ENCODE measurements around the gene SERPINB6.
"Not testable (repeated sequence)": the region's sequence is repeated elsewhere in the genome, so short reads cannot be mapped to it uniquely, and the experiment has no call there.

The SERPINB6 gene

DNA sequence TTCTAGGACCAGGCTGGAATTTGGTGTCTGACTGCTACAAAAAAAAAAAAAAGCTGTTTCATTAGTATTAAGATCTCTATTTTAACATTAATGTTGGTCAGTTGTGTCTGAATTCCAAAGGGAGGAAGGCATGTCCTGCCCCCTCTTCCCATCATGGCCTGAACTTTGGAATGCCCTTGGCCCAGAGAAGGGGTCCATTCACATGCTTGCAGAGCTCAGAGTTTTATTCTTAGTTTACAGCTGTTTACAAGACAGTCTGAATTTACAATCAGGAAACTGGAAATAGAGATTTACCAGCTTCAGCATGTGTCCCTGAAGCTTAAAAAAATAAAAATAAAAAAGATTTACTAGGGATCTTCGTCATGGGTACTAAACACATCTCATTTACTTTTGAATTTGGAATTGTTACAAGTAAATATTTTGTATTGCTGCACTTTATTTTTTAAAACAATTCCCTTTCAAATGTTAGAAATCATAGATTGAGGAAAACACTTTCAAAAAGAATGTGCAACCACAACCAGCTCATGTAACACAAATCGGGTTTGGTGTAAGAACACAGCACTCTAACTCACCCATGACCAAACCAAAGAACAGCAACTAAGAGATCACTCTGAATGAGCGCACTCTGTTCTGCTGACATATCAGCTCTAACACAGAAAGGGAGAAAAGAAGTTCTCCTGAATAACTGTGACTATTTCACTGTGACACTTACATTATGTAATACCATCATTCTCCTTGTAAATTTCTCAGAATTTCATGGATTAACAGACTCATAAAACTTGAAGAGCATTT, 6.6 kb upstream of the SERPINB6 start:
- DNase-seq (ENCODE audit: low spot score), result no peak

DNA sequence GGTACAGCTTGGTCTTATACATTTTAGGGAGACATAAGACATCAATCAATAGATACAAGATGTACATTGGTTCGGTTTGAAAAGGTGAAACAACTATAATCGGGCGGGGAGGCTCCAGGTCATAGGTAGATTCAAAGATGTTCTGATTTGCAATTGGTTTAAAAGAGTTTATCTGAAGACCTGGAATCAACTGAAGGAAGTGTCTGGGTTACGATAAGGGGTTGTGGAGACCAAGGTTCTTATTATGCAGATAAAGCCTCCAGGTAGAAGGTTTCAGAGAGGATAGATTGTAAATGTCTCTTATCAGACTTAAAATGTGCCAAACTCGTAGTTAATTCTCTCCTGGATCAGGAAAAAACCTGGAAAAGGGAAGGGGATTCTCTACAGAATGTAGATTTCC, 5.9 kb upstream of the SERPINB6 start:
- no peak for DNase-seq (ENCODE audit: low spot score)

- peak; percentile 59 for DNase-seq (ENCODE audit: low spot score)
Measured at GRCh38 chr6:2976571-2977085, 5.3 kb upstream of the SERPINB6 start.

- DNase-seq (ENCODE audit: low spot score), result no peak
Measured at GRCh38 chr6:2976060-2976459, 4.7 kb upstream of the SERPINB6 start.

DNA sequence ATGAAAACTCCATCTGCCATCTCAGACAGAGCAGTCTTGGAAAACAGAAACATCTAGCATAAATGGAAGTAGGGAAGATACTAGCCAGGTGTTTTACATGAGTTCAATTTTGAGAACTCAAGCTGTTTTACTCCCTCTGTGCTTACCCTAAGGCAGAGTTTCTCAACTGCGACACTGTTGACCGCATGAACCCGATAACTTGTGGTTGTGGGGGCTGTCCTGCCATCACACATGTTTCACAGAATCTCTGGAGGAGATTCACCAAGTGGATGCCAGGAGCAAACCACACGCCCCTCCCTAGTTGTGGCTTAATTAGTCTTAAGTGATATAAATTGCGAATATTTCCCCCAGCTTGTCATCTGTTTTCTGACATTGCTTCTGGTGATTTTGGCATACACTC, 2.3 kb upstream of the SERPINB6 start:
- DNase-seq (ENCODE audit: low spot score), result peak; percentile 64

DNA sequence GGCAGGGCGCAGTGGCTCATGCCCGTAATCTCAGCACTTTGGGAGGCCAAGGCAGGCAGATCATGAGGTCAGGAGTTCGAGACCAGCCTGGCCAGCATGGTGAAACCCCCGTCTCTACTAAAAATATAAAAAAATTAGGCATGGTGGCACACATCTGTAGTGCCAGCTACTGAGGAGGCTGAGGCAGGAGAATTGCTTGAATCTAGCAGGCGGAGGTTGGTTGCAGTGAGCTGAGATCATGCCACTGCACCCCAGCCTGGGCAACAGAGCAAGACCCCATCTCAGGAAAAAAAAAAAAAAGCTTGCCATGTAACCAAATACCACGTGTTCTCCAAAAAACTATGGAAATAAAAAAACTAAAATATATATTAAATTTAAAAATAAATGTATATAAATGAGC, 1.8 kb upstream of the SERPINB6 start:
- not testable (repeated sequence) for DNase-seq (ENCODE audit: low spot score)

GRCh38 chr6:2972685-2973084, 1.3 kb upstream of the SERPINB6 start:
- DNase-seq (ENCODE audit: low spot score), result not testable (repeated sequence)

DNA sequence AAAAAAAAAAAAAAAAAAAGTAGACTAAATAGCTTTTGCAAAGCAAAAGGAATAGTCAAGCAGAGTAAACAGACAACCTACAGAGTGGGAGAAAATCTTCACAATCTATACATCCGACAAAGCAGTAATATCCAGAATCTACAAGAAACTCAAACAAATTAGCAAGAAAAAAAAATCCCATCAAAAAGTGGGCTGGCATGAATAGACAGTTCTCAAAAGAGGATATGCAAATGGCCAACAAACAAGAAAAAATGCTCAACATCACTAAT, 786 bp upstream of the SERPINB6 start:
- DNase-seq (ENCODE audit: low spot score), result not testable (repeated sequence)

DNA sequence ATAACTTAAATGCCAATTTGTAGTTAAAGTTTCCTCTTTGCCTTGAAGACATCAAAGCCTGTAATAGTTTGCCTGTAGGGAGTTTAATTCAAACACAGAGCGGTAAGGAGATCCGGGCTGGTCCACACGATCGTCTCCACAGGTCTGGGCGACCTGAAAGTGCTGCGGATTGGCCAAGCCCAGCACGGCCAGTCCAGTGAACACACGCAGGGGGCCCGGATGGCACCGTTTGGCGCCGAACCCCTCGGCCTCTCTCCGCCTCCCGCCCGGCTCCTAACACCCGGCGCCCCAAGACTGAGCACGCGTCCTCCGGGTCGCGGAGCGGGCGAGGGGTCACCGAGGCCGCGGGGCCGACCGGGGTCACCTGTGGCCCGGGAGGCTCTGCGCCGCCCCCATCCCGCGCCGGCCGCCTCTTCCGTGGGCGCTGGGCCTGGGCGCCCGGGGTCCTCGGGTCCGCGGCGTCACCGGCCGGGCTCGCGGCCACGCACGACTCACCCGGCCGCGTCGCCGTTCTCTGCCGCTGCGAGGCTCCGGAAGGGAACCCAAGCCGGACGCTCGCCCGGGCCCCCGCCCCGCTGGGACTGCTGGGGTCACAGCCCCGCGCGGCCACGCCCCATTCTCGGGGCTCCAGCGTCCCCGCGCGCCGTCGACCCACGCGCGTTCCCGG, 481 bp downstream of the SERPINB6 start:
- DNase-seq (ENCODE audit: low spot score), result peak; percentile 75

GRCh38 chr6:2970034-2970685, 1.2 kb downstream of the SERPINB6 start:
- DNase-seq (ENCODE audit: low spot score), result no peak

GRCh38 chr6:2969549-2969948, 1.8 kb downstream of the SERPINB6 start:
- DNase-seq (ENCODE audit: low spot score), result no peak

DNA sequence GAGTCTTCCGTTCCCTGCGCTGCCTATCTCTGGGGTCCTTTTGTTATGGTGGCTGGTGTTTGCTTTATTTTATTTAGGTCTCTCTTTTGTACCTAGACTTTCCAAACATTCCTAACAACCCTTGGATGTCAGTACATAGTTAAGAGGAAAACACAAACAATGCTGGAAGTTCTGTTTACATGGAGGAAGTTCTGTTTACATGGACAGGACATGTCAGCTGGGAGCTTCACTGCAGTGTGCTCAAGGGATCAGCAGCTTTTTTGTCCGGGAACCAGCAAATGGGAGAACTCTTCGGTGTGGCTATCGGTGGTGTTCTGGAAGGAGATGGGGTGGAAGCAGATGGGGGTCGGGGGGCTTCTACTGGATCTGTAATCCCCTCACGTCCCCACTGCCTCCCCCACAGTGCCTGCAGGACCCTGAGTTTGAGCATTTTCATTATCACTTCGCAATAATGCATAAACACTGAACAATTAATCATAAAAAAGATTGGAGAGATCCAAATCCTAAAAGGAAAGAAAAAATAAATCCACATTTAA, 2.7 kb downstream of the SERPINB6 start:
- DNase-seq (ENCODE audit: low spot score), result no peak

DNA sequence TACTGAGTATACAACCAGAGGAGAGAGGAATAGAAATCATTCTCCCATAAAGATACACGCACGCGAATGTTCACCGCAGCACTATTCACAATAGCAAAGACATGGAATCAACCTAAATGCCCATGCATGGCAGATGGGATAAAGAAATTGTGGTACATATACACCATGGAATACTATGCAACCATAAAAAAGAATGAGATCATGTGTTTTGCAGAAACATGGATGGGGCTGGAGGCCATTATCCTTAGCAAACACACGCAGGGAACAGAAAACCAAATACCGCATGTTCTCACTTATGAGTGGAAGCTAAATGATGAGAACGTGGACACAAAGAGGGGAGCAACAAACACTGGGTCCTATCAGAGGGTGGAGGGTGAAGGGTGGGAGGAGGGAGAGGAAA, 3.4 kb downstream of the SERPINB6 start:
- no peak for DNase-seq (ENCODE audit: low spot score)

GRCh38 chr6:2966347-2966746, 5.0 kb downstream of the SERPINB6 start:
- no peak for DNase-seq (ENCODE audit: low spot score)

DNA sequence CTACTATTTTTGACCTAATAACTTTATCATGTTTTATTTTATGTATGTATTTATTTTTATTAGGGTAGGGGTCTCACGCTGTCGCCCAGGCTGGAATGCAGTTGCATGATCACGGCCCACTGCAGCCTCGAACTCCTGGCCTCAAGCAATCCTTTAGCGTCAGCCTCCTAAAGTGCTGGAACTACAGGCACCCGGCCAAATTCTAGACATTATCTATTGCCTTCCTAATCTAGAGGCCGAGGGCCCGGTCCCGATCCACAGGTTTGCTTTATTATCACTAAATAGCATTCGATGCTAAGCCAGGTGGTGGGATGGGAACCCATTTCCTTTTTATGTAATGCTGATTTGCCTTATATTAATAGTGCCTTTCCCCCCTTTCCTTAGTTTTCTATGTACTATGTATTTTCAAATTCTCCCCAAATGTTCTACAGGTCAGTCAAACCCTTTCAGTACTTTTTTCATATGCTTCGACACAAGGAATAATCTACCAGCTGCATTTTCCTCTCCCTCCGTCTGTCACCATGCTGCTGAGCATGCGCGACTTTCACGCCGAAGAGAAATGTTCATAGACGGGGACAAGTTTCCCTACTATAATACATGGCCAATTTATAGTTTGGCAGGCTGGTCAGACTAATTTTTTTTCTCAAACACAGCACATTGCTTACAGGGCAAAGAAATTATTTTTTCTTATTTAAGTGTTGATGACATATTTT, 6.4 kb downstream of the SERPINB6 start:
- DNase-seq (ENCODE audit: low spot score), result no peak

DNA sequence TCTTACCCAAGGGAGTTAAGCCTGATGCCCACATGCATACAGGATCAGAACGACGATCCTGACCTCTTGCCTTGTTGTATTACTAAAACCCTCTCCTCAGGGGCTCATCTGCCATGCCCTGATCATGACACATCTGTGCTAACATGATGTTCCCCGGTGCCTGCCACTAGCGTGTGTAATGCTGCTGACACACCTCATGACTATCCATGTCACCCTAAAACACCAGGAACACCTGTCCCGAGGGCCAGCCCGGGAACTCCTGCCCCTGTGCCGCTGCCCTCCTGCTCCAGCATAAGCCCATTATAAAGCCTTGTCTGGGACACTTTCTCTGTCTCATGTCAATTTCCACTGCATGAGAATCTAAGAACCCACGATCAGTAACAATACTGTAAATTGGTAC, 7.6 kb downstream of the SERPINB6 start:
- DNase-seq (ENCODE audit: low spot score), result no peak

DNA sequence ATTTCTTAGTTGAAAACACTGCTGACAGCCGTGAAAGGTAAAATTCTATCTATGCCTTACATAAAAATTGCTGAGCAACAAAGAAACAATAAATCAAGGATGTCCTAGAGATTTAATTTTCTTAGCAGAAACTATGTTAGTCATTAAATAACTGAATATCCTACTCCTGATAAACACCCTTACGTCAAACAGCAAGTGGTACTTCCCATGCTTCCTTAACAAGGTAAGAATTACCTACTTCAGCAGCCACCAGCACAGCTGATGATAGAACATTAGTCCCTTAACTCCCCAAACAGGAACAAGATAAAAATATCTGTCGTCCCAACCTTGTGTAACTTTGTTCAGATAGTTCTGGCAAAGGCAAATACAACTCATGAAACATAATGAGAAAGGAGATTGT, 8.7 kb downstream of the SERPINB6 start:
- no peak for DNase-seq (ENCODE audit: low spot score)

- no peak for DNase-seq (ENCODE audit: low spot score)
Measured at GRCh38 chr6:2962004-2962403, 9.4 kb downstream of the SERPINB6 start.

DNA sequence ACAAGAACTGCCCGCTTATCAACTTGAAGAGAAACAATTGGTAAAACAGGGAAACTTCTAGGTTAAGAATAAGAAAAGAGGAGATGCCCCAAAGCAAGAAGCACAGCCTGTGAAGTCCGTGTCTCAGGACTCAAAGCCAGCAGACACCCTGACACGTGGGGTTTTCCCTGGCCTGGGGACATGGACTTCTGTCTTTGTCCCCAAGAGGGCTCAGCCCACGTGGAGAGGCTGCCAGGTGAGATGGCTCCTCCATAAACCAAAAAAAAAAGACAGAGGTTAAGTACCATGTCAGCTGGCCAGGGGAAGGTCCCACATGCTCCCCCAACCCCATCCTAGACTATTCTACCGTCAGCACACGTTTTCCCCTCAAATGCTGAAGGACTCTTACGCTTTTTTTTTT, 9.9 kb downstream of the SERPINB6 start:
- DNase-seq (ENCODE audit: low spot score), result no peak

DNA sequence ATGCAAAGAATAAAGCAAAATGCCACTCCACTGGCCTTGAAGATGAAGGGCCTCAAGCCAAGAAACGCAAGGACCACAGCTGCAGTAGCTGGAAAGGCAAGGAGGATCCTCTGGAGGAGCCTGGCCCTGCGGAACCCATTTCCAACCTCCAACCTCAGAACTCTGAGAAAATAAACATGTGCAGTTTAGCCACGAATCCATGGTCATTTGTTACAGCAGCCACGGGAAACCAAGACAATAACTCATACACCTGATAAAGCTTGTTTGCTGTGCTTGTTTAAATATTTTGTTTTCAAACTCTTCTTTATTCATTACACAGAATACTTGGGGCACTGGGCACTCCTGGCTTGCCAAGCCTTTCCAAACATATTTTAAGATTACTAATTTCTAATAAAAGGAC, 10.4 kb downstream of the SERPINB6 start:
- DNase-seq (ENCODE audit: low spot score), result no peak

DNA sequence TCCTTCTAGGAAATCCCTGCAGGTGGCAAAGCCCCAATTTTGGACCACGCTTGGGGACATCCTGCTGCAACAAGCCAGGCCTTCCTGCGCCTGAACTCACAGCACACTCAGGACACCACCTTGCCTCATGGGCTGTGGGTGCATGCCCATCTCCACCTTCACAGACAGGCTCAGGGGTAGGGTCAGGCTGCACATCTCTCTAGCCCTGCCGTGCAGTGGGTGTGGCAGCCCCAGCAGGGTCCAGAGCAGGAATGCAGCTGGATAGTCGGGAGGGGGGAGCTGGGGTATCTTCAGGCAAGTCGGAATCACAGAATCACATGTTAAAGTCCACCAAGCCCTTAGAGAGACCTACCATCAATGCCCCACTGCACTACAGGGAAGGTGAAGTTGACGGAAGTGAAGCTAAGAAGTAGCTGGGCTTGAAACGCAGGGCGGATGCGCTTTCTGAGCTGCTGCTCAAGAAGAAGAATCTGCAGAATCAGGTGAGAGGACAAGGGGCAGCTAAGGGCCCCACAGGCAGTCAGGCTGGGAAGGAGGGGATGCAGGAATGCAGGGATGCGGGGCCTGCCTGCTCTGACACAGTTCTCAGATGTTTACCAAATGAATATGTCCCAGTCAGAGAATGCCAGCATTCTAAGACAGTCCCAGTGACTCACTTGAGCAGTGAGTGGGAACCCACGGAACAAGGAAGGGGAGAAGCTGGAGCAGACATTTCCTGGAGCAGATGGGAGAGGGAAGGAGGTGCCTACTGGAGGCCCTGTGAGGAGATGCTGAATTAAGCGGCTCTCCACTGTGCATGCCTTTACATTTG, 11.3 kb downstream of the SERPINB6 start:
- DNase-seq (ENCODE audit: low spot score), result peak; percentile 89
